ENCODE measurements around the gene RAB31. TPM values are rescaled to one million over a fixed set of nuclear protein-coding genes. Genes with fewer than 3 reads are reported as not detected.

The RAB31 gene
- total RNA-seq, 1 experiment from 2014 or later, result 2.3 TPM

- intact Hi-C loops (cut with micrococcal nuclease; ENCODE audit: unreplicated experiment), result no loop called here
- BruUV-seq (replicated peaks), result no TSS peak
- TF ChIP-seq, protein P1, sequence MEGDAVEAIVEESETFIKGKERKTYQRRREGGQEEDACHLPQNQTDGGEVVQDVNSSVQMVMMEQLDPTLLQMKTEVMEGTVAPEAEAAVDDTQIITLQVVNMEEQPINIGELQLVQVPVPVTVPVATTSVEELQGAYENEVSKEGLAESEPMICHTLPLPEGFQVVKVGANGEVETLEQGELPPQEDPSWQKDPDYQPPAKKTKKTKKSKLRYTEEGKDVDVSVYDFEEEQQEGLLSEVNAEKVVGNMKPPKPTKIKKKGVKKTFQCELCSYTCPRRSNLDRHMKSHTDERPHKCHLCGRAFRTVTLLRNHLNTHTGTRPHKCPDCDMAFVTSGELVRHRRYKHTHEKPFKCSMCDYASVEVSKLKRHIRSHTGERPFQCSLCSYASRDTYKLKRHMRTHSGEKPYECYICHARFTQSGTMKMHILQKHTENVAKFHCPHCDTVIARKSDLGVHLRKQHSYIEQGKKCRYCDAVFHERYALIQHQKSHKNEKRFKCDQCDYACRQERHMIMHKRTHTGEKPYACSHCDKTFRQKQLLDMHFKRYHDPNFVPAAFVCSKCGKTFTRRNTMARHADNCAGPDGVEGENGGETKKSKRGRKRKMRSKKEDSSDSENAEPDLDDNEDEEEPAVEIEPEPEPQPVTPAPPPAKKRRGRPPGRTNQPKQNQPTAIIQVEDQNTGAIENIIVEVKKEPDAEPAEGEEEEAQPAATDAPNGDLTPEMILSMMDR (IDR thresholded peaks at IDR 0.05; ENCODE audit: unreplicated experiment), result no peak
- no peaks in the 10 kb centered on the region for H3K27me3 Mint-ChIP-seq (ENCODE audit: unreplicated experiment)
- no peaks in the 10 kb centered on the region for H3K4me1 Mint-ChIP-seq (ENCODE audit: low read depth, unreplicated experiment)
- no peaks in the 10 kb centered on the region for H3K9me3 Mint-ChIP-seq (ENCODE audit: low read depth, unreplicated experiment)
- CTCF ChIA-PET, result interaction anchor here (1.4 kb wide), 1 partner anchor 38 kb away, joined by 4 read pairs; no protein-coding TSS in a partner anchor
- no peaks in the 10 kb centered on the region for H3K36me3 Mint-ChIP-seq (ENCODE audit: insufficient read depth, unreplicated experiment)
- no peak overlapping the region for H3K27ac Mint-ChIP-seq (ENCODE audit: unreplicated experiment)
- H3K4me3 Mint-ChIP-seq (ENCODE audit: low read depth, unreplicated experiment), result no peak overlapping the region
- no peak for DNase-seq
These were observed 131.1 kb downstream of the RAB31 start for GRCh38 chr18:9839211-9839610.

DNA sequence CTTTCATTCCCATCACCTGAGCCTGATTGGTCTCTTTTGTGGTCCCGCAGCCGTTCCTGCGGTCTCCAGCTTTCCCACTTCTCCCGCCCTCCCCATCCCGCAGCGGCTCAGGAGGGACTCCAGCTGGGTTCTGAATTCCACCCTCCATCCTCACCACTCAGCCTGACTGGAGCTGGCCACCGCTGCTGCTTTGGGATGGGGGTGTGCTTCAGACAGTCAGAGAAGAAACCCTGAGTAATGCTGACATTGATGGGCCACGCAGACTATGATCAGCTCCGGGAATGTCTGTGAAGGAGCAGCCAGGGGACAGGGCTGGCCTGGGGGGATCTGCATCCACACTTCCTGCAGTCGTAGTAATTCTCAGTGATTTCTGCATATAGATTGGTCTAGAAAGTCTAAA lies 131.8 kb downstream of the RAB31 start:
- Mint-ChIP-seq H3K36me3 (ENCODE audit: insufficient read depth, unreplicated experiment) (no peaks in the 10 kb centered on the region), H3K4me3 (ENCODE audit: low read depth, unreplicated experiment) (no peak overlapping the region), H3K27me3 (ENCODE audit: unreplicated experiment) (no peaks in the 10 kb centered on the region), H3K4me1 (ENCODE audit: low read depth, unreplicated experiment) (no peaks in the 10 kb centered on the region), H3K27ac (ENCODE audit: unreplicated experiment) (no peak overlapping the region), H3K9me3 (ENCODE audit: low read depth, unreplicated experiment) (no peaks in the 10 kb centered on the region)
- DNase-seq, result no peak
- CTCF ChIA-PET, result no interaction called here
- intact Hi-C loops (cut with micrococcal nuclease; ENCODE audit: unreplicated experiment), result no loop called here
- TF ChIP-seq, protein P1 (IDR thresholded peaks at IDR 0.05; ENCODE audit: unreplicated experiment), result no peak
- BruUV-seq (replicated peaks), result no TSS peak

- H3K4me3 Mint-ChIP-seq (ENCODE audit: low read depth, unreplicated experiment), result no peak overlapping the region
- no peaks in the 10 kb centered on the region for H3K27me3 Mint-ChIP-seq (ENCODE audit: unreplicated experiment)
- no peak overlapping the region for H3K27ac Mint-ChIP-seq (ENCODE audit: unreplicated experiment)
- CTCF ChIA-PET, result no interaction called here
- TF ChIP-seq, protein P1 (IDR thresholded peaks at IDR 0.05; ENCODE audit: unreplicated experiment), result no peak
- no peaks in the 10 kb centered on the region for H3K36me3 Mint-ChIP-seq (ENCODE audit: insufficient read depth, unreplicated experiment)
- no peaks in the 10 kb centered on the region for H3K4me1 Mint-ChIP-seq (ENCODE audit: low read depth, unreplicated experiment)
- DNase-seq, result no peak
- no peaks in the 10 kb centered on the region for H3K9me3 Mint-ChIP-seq (ENCODE audit: low read depth, unreplicated experiment)
- intact Hi-C loops (cut with micrococcal nuclease; ENCODE audit: unreplicated experiment), result no loop called here
- no TSS peak for BruUV-seq (replicated peaks)
These were observed 133.7 kb downstream of the RAB31 start for GRCh38 chr18:9841752-9842151.

DNA sequence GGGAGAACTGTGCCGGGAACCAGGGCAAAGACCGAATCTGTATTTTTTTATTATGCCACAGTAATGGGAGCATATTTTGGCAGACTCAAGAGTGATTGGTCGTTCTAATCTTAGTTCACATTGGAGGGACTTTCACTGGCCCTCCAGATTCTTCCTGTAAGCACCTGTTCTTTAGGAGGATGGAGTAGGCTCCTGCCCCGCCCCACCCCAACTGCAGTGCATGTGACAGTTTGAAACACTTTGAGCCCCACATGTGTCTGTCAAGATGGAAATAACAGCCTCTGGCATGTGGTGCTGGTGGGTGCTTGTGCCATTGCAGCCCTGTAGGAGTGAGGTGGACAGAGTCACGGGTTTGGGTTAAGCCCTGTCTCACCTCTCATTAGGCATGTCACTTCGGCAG lies 134.3 kb downstream of the RAB31 start:
- Mint-ChIP-seq H3K4me3 (ENCODE audit: low read depth, unreplicated experiment) (no peak overlapping the region), H3K9me3 (ENCODE audit: low read depth, unreplicated experiment) (no peaks in the 10 kb centered on the region), H3K27me3 (ENCODE audit: unreplicated experiment) (no peaks in the 10 kb centered on the region), H3K4me1 (ENCODE audit: low read depth, unreplicated experiment) (no peaks in the 10 kb centered on the region), H3K27ac (ENCODE audit: unreplicated experiment) (no peak overlapping the region), H3K36me3 (ENCODE audit: insufficient read depth, unreplicated experiment) (no peaks in the 10 kb centered on the region)
- intact Hi-C loops (cut with micrococcal nuclease; ENCODE audit: unreplicated experiment), result no loop called here
- CTCF ChIA-PET, result no interaction called here
- no peak for DNase-seq
- no TSS peak for BruUV-seq (replicated peaks)
- TF ChIP-seq, protein P1 (IDR thresholded peaks at IDR 0.05; ENCODE audit: unreplicated experiment), result no peak

Data from Calu3 (cell line).